NCI-H2081 (cell line): Measurements from ENCODE around the gene IL10RA.

ENCODE experiments used
- DNase-seq, 2 experiments: peaks; one replicate each; lab custom pipeline; 2025; lab: John Stamatoyannopoulos, UW

The IL10RA gene

GRCh38 chr11:117992136-117992535 is 5.9 kb downstream of the IL10RA start:
- DNase-seq = no peak

GRCh38 chr11:117992620-117993019 is 6.4 kb downstream of the IL10RA start:
- no peak for DNase-seq

GRCh38 chr11:117993988-117994745 is 8.0 kb downstream of the IL10RA start:
- DNase-seq = no peak

GRCh38 chr11:117995472-117995871 is 9.3 kb downstream of the IL10RA start:
- DNase-seq = no peak

- DNase-seq = no peak
Measured at GRCh38 chr11:117996058-117996457, 9.9 kb downstream of the IL10RA start.

GRCh38 chr11:117997406-117997805 is 11.2 kb downstream of the IL10RA start:
- no peak for DNase-seq

- DNase-seq = no peak
Measured at GRCh38 chr11:117997823-117998579, 11.8 kb downstream of the IL10RA start.

GRCh38 chr11:117998664-117999353 is 12.6 kb downstream of the IL10RA start:
- DNase-seq = no peak

GRCh38 chr11:117999354-117999993 is 13.3 kb downstream of the IL10RA start:
- no peak for DNase-seq

GRCh38 chr11:118000067-118000849 is 14.1 kb downstream of the IL10RA start:
- no peak for DNase-seq

- no peak for DNase-seq
Measured at GRCh38 chr11:118000850-118001228, 14.6 kb downstream of the IL10RA start.

- no peak for DNase-seq
Measured at GRCh38 chr11:118001494-118001971, 15.3 kb downstream of the IL10RA start.

- no peak for DNase-seq
Measured at GRCh38 chr11:118002010-118002540, 15.9 kb downstream of the IL10RA start.

- DNase-seq = no peak
Measured at GRCh38 chr11:118002541-118003423, 16.6 kb downstream of the IL10RA start.

- DNase-seq = no peak
Measured at GRCh38 chr11:118003456-118003855, 17.3 kb downstream of the IL10RA start.

GRCh38 chr11:118004543-118005223 is 18.5 kb downstream of the IL10RA start:
- DNase-seq = no peak

- no peak for DNase-seq
Measured at GRCh38 chr11:118005224-118006152, 19.3 kb downstream of the IL10RA start.

GRCh38 chr11:118006153-118006534 is 19.9 kb downstream of the IL10RA start:
- no peak for DNase-seq
